Measurements from ENCODE around the gene LGALS7. TPM values are rescaled to one million over a fixed set of nuclear protein-coding genes. Genes with fewer than 3 reads are reported as not detected.
A peak's percentile ranks its signal among the peaks of the same experiment; 100 is the strongest.
"Not testable (repeated sequence)": the region's sequence is repeated elsewhere in the genome, so short reads cannot be mapped to it uniquely, and the experiment has no call there.

LGALS7 gene
- total RNA-seq, 1 donor from 2014 or later, result not detected

DNA sequence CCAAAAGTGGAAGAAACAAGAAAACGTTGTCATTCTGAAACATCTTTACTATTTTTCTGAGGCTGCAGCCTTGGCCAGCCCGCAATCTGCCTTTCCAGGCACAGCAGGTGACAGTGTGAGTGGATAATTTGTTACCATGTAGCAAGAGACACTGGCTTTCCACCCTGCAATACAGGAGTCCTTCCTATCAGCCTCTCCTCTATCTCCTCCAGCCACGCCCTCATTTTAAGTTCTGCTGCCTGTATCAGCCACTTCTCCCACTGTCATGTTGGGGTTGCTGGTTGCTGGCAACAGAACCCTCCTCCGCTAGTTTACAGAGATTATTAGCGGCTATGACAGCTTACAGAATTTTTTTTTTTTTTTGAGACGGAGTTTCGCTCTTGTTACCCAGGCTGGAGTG, 7.7 kb upstream of the LGALS7 start:
- DNase-seq (ENCODE audit: low spot score), result no peak
- intact Hi-C loops (cut with DNase I), result no loop called here

DNA sequence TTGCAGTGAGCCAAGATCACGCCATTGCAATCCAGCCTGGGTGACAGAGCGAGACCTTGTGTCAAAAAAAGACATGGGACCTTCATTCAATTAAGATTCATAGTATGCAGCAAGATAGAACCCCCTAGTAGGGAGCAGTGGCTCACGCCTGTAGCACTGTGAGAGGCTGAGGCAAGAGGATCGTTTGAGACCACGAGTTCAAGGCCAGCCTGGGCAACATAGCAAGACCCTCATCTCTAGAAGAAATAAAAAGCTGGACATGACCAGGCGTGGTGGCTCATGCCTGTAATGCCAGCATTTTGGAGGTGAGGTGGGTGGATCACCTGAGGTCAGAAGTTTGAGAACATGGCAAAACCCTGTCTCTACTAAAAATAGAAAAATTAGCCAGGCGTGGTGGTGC, 7.1 kb upstream of the LGALS7 start:
- no peak for DNase-seq (ENCODE audit: low spot score)
- intact Hi-C loops (cut with DNase I), result no loop called here

DNA sequence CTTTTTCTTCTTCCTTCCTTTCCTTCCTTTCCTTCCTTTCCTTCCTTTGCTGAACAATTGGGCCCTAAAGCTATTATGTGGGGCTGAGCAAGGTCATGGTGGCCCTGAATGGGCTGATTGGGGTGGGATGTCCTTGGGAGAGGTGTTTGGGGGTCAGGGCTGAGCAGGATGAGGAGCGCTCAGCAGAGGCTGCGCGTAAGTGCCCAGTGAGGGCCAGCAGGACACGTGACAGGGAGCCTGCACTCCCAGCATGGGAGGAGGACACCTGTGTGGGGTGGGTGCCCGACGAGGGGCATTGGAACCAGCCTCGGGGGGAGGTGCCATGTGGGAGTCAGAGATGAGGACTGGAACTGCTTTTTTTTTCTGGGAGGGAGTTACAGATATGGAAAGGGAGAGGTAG, 5.4 kb upstream of the LGALS7 start:
- no peak for DNase-seq (ENCODE audit: low spot score)

DNA sequence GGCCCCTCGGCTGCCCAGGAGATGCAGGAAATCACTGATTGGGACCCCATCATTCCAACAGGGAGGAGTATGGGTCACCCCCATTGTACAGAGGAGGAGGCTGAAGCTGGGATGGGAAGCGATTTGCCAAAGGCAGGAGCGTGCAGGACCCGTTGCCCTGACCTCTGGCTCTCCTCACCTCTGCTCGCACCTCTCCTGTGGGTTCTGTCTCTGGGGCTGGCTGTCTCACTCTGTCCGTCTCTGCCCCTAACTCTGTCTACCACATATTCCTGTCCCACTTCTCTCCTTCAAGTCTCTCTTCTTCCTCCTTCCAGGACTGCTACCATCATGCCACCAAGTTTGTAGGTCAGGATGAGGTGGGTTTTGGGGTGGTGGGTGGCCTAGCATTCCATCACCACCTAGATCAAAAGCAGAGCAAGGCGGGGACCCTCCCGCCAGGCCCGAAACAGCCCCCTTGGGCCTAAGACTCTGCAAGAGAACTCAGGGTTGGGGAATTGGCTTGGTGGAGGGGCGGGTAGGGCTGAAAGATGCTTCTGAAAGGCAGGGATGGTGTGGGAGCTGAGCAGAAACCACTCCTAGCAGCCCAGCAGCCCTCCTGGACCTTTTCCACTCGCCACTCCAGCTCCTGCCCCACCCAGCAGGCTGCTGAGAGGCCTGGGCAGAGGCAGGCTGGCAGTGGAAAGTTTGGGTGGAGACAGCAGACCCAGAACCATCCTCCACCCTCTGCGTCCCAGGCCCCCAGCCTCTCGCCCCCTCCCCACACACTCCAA, 1.0 kb upstream of the LGALS7 start:
- intact Hi-C loops (cut with DNase I), result no loop called here
- DNase-seq (ENCODE audit: low spot score), result no peak

More for the DNA sequence above, 5.4 kb upstream of the LGALS7 start:
- intact Hi-C loops (cut with DNase I), result no loop called here

DNA sequence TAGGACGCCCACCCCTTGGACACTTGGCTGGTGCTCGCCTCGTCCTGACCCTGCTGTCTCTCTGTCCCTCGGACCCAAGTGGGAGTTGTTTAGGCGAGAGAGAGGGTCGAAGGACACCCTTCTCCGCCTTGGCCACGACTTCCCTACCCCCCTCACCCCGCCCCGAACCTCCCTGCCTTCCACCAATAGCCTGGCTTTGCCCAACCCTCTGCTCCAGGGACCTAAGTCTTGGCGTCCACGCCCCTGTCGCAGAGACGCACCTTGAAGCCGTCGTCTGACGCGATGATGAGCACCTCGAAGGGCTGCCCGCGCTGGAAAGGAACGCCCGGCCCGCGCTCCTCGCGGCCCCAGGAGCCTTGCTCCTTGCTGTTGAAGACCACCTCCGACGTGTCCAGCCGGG, 1.7 kb downstream of the LGALS7 start:
- DNase-seq (ENCODE audit: low spot score); intact Hi-C loops (cut with DNase I): not testable (repeated sequence)

DNA sequence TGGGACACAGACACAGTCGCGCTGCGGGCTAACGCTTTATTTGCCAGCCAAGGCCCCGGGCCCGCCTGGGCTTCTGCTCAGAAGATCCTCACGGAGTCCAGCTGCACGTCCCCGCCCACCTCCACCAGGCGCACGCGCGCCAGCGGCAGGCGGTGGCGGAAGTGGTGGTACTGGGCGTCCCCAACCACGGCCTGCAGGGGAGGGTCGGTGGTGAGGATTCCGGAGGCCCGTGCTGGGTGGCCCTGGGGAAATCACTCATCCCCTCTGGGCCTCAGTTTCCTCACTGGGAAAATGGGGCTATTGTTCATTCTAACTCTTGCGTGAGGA, 2.4 kb downstream of the LGALS7 start:
- intact Hi-C loops (cut with DNase I); DNase-seq (ENCODE audit: low spot score): not testable (repeated sequence)

DNA sequence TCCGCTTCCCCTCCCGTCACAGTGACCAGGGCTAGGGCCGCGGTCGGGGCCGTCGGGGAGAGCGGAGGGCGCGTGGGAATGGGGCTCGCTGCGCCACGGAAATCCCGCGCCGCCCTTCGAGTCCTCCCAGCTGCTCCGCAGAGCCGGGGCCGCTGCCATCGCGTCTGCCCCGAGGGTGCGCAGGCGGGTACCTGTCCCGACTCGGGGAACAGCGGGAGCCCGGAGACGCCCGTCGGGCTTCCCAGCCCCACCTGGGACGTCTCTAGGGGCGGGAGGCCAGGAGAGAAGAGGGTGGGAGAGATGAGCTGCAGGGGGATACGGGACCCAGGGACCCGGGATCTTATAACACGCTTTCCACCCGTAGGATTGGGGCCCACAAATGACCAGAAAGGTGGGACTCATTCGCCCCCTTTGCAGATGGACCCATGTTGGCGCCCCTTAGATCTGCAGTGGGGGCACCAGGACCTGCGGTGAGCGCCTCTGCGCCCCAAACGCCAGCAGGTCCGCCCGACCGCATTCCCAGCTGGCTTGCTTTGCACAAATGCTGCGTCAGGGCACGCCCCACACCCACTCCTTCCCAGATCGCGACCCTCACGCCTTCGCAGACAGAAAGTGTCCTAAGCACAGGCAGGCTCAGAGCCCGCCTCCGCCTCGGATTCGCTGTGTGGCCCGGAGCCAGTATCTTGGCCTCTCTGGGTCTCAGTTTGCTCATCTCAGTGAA, 2.9 kb downstream of the LGALS7 start:
- intact Hi-C loops (cut with DNase I), result not testable (repeated sequence)

DNA sequence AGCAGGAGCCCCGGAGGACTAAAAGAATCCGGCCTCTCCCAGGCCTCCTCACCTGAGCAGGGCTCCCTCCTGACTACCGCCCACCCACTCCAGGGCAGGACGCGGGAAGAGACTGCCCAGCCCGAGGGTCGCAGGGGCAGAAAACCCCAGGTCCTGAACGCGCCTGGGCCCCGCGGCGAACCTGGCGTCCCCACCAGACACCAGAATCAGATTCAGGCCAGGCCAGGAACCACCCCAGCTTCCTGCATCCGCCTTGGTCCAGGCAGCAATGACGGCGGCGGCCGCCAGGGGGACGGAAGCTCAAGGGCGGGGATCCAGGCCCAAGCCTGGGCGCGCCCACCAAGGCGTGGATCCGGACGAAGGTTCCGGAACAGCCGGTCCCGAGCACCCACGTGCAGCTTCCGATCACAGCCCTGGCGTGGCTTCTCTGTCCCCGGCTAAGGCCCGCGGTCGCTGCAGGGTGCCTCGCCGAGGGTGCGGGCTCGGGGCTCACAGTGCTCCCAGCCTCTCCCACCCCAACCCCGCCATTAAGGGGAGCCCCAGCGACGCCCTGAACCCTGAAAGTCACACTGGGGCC, 3.6 kb downstream of the LGALS7 start:
- intact Hi-C loops (cut with DNase I), result no loop called here
- peak; percentile 95 for DNase-seq (ENCODE audit: low spot score)

More for the DNA sequence above, 2.9 kb downstream of the LGALS7 start:
- DNase-seq (ENCODE audit: low spot score), result not testable (repeated sequence)

DNA sequence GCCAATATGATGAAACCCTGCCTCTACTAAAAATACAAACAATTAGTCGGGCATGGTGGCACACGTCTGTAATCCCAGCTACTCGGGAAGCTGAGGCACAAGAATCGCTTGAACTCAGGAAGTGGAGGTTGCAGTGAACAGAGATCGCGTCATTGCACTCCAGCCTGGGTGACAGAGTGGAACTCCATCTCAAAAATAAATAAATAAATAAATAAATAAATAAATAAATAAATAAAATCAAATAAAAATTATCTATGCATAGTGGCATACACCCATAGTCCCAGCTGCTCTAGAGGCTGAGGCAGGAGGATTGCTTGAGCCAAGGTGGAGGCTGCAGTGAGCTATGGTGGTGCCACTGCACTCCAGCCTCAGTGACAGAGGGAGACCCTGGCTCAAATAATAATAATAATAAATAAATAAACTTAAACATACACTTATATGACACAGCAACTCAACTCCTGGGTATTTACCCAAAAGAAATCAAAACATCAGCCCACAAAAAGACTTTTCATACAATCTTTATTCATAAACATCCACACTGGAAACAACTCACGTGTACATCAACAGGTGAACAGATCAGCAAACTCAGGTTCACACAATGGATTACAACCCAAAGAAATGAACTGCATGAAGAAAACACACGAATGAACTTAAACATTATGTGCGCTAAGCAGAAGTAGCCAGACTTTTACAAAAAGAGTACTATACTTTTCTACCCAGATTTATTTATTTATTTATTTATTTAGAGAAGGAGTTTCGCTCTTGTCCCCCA, 6.9 kb downstream of the LGALS7 start:
- intact Hi-C loops (cut with DNase I), result no loop called here
- DNase-seq (ENCODE audit: low spot score), result no peak

DNA sequence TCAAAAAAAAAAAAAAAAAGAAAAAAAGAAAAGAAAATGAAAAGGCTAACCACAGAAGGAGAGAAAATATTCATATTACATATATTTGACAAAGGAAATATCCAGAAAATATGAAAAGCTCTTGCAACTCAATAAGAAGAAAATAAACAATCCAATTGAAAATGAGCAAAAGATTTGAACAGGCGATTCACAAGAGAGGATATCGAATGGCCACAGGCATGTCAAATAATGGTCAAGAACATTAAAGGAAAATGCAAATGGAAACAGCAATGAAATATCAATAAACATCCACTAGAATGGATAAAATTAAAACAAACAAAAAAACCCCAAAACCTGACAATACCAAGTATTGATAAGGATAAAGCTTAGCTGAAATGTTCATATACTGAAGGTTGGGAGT, 8.1 kb downstream of the LGALS7 start:
- intact Hi-C loops (cut with DNase I), result no loop called here
- no peak for DNase-seq (ENCODE audit: low spot score)

DNA sequence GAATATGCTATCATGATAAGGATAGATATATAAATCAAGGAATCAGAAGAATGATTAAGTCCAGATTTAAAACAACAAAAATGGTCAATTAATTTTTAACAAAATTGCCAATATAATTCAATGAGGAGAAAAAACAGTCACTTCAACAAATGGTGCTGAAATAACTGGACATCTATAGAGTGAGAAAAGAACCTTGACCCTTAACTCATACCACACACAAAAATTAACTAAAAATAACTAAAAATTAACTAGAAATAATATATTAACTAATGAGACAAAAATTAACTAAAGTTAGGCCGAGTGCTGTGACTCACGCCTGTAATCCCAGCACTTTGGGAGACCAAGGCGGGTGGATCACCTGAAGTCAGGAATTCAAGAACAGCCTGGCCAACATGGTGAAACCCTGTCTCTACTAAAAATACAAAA, 9.5 kb downstream of the LGALS7 start:
- intact Hi-C loops (cut with DNase I), result no loop called here
- DNase-seq (ENCODE audit: low spot score), result no peak

DNA sequence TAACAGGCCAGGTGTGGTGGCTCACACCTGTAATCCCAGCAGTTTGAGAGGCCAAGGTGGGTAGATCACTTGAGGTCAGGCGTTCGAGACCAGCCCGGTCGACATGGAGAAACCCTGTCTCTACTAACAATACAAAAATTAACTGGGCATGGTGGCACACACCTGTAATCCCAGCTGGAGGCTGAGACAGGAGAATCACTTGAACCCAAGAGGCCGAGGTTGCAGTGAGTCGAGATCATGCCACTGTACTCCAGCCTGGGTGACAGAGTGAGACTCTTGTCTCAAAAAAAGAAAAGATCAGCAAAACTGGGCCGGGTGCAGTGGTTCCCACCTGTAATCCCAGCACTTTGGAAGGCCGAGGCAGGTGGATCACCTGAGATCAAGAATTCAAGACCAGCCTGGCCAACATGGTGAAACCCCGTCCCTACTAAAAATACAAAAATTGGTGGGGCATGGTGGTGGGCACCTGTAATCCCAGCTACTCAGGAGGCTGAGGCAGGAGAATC, 11.4 kb downstream of the LGALS7 start:
- intact Hi-C loops (cut with DNase I); DNase-seq (ENCODE audit: low spot score): not testable (repeated sequence)

DNA sequence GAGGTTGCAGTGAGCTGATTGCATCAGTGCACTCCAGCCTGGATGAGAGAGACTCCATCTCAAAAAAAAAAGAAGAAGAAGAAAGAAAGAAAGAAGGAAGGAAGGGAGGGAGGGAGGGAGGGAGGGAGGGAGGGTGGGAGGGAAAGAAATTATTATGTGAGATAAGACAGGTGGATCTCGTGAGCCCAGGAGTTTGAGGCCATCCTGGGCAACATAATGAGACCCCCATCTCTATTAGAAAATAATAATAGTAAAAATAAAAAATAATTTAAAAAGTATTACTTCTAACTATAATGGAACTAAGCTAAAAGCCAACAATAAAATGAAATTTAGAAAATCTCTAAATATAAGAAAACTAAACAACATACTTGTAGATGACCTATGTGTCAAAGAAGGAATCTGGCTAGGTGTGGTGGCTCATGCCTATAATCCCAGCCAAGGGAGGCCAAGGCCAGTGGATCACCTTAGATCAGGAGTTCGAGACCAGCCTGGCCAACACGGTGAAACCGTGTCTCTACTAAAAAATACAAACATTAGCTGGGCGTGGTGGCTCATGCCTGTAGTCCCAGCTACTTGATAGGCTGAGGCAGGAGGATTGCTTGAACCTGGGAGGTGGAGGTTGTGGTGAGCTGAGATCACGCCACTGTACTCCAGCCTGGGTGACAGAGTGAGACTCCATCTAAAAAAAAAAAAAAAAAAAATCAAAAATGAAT, 12.4 kb downstream of the LGALS7 start:
- intact Hi-C loops (cut with DNase I); DNase-seq (ENCODE audit: low spot score): not testable (repeated sequence)

DNA sequence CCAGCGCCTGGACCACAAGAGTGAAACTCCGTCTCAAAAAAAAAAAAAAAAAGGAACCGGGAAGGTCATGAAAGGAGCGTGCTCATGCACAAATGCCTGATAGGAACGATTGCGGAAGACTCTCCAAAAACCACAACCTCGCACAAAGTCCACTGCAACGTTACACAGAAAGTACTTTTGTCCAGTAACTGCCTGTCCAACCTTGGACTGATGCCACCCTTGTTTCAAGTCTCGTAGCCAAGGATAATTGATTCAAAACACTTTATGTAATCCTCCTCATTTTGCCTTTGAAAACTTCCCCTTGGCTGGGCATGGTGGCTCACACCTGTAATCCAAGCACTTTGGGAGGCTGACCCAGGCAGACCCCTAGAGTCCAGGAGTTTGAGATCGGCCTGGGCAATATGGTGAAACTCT, 13.7 kb downstream of the LGALS7 start:
- intact Hi-C loops (cut with DNase I), result no loop called here
- no peak for DNase-seq (ENCODE audit: low spot score)

DNA sequence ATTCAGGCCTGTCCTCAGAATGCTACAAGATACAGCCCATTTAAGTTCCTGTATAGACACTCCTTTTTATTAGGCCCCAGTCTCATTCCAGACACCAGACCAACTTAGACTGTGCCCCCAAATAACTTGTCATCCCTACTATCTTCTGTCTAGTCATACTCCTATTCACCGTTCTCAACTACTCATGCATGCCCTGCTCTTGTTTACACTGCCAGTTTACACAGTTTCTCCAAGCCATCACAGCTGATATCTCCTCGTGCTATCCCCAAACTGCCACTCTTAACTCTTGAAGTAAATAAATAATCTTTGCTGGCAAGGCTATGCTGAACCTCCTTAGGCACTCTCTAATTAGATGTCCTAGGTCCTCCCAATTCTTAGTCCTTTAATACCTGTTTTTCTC, 19.1 kb downstream of the LGALS7 start:
- intact Hi-C loops (cut with DNase I); DNase-seq (ENCODE audit: low spot score): not testable (repeated sequence)

DNA sequence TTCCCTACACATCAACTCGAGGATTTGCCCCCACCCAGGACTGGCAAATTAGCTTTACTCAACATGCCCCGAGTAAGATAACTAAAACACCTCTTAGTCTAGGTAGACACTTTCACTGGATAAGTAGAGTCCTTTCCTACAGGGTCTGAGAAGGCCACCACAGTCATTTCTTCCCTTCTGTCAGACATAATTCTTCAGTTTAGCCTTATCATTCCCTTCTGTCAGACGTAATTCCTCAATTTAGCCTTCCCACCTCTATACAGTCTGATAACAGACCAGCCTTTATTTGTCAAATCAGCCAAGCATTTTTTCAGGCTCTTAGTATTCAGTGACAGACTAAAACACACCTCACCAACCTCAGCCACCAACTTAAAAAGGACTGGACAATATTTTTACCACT, 19.5 kb downstream of the LGALS7 start:
- intact Hi-C loops (cut with DNase I), result not testable (repeated sequence)

DNA sequence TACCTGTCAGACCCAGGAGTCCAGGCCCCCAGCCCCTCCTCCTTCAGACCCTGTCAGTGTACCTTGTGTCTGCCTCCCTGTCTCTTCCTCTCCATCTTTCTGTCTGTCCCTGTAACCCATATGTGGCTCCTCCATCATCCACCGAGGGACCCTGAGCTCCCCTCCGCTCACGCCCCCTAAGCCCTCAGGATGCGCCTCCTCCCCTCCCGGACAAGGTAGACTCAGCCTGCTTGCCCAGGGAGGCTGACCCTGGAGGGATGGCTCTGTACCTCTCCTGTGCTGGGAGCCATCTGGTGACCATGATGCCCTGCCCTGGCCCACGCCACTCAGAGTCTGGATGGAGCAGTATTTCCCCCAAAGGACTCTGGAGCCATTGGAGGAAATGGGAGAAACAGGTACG, 28.0 kb downstream of the LGALS7 start:
- intact Hi-C loops (cut with DNase I), result no loop called here
- peak; percentile 59 for DNase-seq (ENCODE audit: low spot score)

More for the DNA sequence above, 19.5 kb downstream of the LGALS7 start:
- not testable (repeated sequence) for DNase-seq (ENCODE audit: low spot score)

DNA sequence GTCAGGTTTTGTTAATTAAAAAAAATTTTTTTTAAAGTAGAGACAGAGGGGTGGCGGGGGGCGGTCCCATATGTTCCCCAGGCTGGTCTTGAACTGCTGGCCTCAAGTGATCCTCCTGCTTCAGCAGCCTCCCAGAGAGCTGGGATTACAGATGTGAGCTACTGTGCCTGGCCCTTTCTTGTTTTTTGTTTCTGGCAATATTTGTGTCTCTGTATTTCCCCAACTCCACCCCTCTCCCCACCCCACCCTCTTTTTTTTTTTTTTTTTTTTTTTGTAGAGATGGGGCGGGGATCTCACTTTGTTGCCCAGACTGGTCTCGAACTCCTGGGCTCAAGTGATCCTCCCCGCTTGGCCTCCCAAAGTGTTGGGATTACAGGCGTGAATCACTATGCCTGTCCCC, 28.4 kb downstream of the LGALS7 start:
- DNase-seq (ENCODE audit: low spot score), result peak; percentile 19
- intact Hi-C loops (cut with DNase I), result no loop called here

DNA sequence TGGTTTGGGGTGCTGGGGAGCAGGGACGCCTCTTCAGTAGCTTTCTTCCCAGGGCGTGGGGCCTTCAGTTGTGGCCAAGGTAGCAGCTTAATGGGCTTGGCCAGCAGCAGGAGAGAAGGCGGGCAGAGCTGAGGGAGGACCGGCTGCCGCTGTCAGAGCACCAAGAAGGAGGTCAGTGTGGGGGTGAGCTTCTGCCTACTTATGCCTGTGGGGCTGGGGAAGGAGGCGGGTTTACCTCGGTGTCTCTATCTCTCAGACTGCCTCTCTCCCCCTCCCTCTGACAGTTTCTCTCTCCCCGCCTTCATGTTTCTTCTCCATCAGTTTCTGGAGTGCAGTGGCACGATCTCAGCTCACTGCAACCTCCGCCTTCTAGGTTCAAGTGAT, 29.0 kb downstream of the LGALS7 start, which contains the start of gene CAPN12:
Gene CAPN12 (minus strand): TSS at position 177 of the 384 bp plus-strand sequence. CDS start 309 bp downstream, outside the sequence.
- intact Hi-C loops (cut with DNase I), result no loop called here
- peak; percentile 62 for DNase-seq (ENCODE audit: low spot score)

All from cardiac septum (tissue), 1 donor.